Ovary (tissue), 3 donors: ENCODE data around the gene GRIK1.

ENCODE experiments used
- CTCF ChIP-seq, 3 donors: fragments of 450-650 bp in 2 of 3; fragments of 200-600 bp in 1 of 3; IDR thresholded peaks; one replicate each; pipeline versions ENCODE4 v1.5.1 to v1.8.0; 2016 to 2022; ENCODE audit warnings: antibody characterized with exemption in 3 of 3, mild to moderate bottlenecking in 1 of 3
- EP300 ChIP-seq: sonication (generic); formaldehyde crosslinking; IDR thresholded peaks from one replicate; pipeline ENCODE4 v1.6.1; 2017; ENCODE audit warnings: antibody characterized with exemption
- POLR2A ChIP-seq: fragments of 450-650 bp; IDR thresholded peaks from one replicate; pipeline ENCODE4 v1.6.1; 2017; ENCODE audit warnings: antibody characterized with exemption, mild to moderate bottlenecking, moderate library complexity
- donor health status: DM: no; HTN: no; CAD: no.

- TF ChIP-seq POLR2A (no peak), CTCF (IDR thresholded peaks at IDR 0.05) (no peak), EP300 (no peak)
These were observed 318.3 kb downstream of the GRIK1 start for GRCh38 chr21:29621525-29621924.
